GM23248 (cell line): ENCODE data around the gene BRD4.

ENCODE experiments used
- EZH2 ChIP-seq: fragments of 200-600 bp; sonication (generic); IDR thresholded peaks from 2 replicates; pipeline ENCODE4 v1.6.1; 2018; ENCODE audit warnings: antibody characterized with exemption, mild to moderate bottlenecking; ENCODE audit not compliant: insufficient read depth, poor library complexity, severe bottlenecking
- EZH2phosphoT487 ChIP-seq: fragments of 200-600 bp; sonication (generic); IDR thresholded peaks from 2 replicates; pipeline ENCODE4 v1.6.1; 2018; ENCODE audit warnings: antibody characterized with exemption, moderate library complexity, mild to moderate bottlenecking, low read depth; ENCODE audit not compliant: insufficient read depth

GRCh38 chr19:15266683-15267082 lies 65.7 kb downstream of the BRD4 start:
- TF ChIP-seq EZH2phosphoT487 (no peak), EZH2 (no peak)
